ENCODE results near the gene SEC14L1.
A peak's percentile ranks its signal among the peaks of the same experiment; 100 is the strongest.
"Not testable (repeated sequence)": the region's sequence is repeated elsewhere in the genome, so short reads cannot be mapped to it uniquely, and the experiment has no call there.

Gene SEC14L1

GRCh38 chr17:77143306-77143705 is 2.5 kb downstream of the SEC14L1 start:
- no peak for DNase-seq

DNA sequence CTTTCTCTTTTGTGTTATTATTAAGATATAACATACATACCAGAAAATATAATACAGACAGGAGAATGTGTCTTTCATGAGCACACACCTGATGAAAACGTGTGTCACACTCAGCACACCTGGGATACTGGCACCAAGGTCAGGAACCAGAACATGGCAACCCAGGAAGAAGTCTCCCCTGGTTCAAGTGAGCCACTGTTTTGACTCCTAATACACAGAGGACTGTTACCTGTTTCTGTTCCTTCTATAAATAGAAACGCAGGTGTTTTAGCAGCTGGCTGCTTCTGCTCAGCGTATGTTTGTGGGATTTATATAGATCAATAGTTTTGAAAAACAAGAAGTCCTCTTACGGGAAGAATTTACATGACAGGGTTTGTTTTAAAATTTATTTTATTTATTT is 3.5 kb downstream of the SEC14L1 start:
- no peak for DNase-seq

DNA sequence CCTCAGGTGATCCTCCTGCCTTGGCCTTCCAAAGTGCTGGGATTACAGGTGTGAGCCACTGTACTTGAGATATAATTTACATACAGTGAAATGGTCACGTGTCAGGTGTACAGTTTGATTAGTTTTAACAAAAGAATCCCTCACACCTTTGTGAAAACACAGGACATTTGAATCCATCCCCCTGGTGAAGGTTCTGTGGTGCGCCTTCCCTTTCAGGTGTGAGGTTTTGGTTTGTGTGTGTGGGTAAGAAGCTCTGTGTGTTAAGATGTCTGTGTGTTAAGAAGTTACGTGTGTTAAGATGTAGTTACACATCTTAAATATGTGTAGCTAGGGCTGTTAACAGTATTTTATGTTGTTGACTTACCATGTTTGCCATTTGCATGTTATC is 4.4 kb downstream of the SEC14L1 start:
- no peak for DNase-seq

GRCh38 chr17:77145612-77146245 is 5.0 kb downstream of the SEC14L1 start:
- DNase-seq, result no peak

DNA sequence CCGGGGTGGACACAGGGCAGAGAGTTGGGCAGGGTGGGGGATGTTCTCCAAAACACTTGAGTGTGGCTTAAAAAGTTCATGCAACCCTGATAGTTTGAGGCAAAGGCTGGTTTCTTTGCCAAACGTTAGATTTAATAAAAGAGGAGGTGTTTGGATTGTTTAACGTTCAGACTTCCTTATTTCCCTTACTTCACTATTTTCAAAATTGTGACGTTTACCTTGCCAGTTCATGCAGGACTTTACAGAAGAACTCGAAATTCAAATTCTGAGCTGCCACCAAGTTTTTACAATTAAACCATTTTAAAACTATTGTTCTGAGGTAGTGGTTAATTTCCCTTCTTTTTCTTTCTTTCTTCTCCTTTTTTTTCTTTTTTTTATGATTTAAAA is 5.5 kb downstream of the SEC14L1 start:
- no peak for DNase-seq

DNA sequence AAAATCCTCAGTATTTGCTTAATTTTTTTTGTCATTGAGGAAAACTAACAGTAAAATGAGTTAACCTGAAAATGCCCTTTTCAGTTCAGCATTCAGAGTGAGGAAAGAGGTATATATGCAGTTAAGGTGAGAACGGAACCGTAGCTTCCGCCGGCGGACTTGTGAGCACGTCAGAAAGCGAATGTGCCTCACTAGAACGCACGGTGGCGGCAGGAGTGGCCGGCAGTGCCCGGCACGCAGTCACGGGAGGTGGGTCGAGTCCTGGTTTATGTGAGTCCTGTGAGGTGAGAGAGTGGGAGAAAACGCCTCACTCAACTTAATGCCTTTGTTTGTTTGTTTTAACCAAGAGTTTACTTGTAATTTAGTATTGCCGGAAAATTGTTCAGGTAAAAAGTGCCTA is 6.1 kb downstream of the SEC14L1 start:
- no peak for DNase-seq

GRCh38 chr17:77147357-77147801 is 6.6 kb downstream of the SEC14L1 start:
- no peak for DNase-seq

DNA sequence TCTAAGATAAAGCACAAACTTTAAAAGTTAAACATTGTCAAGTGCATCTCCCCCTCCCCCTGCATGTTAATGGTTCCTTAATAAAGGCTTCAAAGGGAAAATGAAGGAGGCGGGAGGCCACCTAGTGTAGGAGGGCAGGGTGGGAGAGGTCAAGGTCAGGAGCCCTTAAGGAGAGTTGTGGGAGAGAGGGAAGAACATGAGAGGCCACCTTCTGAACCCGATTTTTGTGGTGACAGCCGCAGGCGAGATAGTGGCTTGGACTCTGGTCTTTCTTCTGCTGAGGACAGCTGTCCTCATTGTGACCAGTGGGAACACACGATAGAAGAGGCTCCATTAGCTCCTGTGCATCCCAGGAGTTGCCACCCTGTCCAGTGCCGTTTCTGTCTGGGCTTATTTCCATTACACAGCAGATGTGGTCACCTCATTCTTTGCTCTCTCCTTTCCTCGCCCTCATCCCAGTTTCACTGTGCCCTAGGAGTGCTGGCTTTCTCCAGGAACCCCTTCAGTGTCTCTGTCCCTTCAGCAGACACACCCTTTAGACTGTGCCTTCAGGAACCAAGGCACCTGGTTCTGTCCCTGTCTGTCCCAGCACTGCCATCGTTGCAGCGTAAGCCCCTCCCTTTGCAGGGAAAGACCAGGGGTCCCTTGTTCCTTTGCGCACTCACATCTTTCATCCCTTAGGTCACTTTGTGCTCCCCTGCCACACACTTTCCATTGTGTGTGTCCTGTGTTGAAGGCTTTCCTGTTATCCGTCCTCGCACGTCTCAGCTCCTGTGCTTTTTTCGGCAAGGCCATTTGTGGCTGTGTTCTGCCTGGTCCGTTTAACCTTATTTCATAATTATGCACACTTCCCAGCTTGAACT is 7.5 kb downstream of the SEC14L1 start:
- no peak for DNase-seq

- DNase-seq, result no peak
These were observed 8.3 kb downstream of the SEC14L1 start for GRCh38 chr17:77148940-77149510.

- DNase-seq, result no peak
These were observed 9.4 kb downstream of the SEC14L1 start for GRCh38 chr17:77150196-77150595.

DNA sequence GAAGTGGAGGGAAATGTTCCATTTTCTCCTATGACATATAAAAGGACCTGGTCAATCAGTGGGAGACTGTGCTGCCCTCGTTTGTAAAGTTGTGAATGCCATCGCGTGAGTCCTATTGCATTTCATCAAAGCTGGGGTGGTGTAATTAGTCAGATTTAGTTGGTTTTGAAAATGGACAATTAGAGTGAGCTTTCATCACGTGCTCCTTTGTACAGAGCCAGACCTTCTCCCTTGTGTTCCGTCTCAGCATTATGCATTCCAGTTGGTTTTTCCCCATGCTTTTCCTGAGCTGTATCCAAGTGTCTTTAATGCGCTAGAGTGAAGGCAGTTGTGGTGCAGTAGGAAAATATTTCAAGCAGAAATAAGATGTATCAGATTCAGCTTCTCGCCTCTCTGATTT is 10.4 kb downstream of the SEC14L1 start:
- DNase-seq, result no peak

- DNase-seq, result not testable (repeated sequence)
These were observed 11.3 kb downstream of the SEC14L1 start for GRCh38 chr17:77152056-77152455.

- no peak for DNase-seq
These were observed 12.7 kb downstream of the SEC14L1 start for GRCh38 chr17:77153472-77153871.

DNA sequence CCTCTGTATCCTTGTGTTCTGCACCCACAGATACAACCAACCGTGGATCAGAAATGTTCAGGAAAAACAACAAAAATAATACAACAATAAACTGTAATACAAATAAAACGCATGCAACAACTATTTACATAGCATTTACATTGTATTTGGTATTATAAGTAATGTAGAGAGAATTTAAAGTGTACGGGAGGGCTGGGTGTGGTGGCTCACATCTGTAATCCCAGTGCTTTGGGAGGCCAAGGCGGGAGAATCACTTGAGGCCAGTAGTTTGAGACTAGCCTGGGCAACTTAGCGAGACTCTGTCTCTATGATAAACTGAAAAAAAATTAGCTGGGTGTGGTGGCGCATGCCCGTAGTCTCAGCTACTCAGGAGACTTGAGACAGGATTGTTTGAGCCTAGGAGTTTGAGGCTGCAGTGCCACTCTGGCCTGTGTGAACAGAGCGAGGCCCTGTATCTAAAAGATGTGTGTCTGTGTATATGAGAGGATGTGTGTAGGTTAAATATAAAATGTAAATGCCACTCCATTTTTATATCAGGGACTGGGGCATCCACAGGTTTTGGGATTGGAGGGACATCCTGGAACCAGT is 13.3 kb downstream of the SEC14L1 start:
- no peak for DNase-seq

DNA sequence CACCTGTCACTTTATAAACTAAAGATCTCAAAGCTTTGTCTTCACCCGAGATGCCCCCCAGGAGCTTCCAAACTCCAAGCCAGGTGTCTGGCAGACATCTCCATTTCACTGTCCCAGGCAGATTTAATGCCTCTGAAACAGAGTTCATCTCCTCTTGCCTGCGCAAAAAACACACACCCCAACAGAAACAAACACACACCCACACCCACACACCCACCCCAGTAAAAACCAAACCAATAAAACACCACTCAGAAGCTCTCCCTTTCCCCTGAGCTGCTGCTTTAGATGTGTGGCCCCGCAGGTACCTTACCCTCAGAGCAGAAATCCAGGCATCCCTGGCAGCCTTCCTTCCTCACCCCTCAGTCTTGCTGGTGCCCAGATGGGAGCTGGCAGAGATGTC is 14.4 kb downstream of the SEC14L1 start:
- no peak for DNase-seq

GRCh38 chr17:77157766-77158165 is 17.0 kb downstream of the SEC14L1 start:
- not testable (repeated sequence) for DNase-seq

DNA sequence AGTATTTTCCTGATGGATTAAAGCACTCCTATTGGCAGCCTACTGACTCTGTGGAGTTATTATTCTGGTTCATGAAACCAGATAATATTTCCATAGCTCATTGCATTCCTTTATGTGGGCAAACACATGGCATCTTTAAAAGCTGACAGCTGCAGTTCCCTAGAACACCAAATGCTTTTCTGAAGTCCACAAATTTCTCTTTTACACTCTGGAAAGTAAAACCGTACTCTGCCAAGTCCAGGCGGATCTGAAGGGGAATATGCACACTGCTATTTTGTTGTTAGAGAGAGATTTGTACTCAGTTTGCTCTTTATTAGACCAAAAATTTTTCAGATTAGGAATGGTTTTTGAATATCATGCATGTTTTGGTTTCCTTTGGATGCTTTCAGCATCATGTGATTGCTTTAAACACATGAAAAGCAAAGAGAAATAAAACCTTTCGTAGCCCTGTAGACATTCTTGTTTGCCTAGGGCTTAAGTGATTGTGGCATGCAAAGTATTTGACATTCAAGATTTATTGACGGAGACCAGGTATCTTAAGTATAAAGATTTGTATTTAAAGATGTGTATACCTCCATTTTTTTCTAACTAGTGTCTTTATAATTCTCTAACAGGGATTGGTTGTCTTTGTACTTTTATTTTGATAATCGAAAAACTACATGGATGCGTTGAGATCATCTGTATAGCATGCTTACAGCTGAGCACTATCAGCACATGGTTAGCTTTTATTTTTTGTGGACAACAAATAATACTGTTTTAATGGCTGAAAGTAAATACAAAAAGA is 19.5 kb downstream of the SEC14L1 start:
- peak; percentile 55 for DNase-seq

DNA sequence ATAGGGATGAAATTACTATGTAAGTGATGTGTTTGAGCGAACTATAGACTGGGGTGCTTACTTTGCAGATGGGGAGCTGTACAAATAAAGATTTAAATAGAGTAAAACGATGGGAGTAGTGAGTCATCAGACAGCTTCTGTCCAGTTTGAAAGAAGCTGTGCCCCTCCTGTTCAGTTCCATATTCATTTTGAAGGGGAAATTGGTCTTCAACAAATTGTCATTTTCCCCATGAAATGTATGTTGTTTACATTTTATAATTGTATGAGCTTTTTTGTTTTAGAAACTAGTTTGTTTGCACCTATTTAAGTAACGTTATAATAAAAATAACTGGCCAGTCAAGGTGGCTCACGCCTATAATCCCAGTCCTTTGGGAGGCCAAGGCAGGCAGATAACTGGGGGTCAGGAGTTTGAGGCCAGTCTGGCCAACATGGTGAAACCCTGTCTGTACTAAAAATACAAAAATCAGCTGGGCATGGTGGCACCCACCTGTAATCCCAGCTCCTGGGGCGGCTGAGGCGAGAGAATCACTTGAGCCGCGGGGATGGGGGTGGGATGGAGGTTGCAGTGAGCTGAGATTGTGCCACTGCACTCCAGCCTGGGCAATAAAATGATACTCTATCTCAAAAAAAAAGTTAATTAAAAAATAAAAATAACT is 20.2 kb downstream of the SEC14L1 start:
- DNase-seq, result no peak

DNA sequence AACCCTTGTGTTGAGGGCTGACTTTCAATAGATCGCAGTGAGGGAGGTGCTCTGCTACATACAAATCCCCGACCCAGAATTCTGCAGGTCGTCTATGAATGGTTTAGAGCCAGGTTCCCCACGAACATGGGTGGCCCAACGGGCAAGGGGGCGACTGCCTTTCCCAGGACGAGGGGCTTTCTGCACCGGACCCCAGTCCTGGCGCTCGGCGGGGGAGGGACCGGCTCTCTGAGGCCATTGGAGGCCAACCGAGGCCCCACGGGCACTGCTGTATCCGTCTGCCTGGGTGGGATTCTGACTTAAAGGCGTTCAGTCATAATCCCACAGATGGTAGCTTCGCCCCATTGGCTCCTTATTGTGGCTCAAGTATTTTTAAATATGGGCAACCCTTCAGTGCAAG is 21.2 kb downstream of the SEC14L1 start:
- no peak for DNase-seq

DNA sequence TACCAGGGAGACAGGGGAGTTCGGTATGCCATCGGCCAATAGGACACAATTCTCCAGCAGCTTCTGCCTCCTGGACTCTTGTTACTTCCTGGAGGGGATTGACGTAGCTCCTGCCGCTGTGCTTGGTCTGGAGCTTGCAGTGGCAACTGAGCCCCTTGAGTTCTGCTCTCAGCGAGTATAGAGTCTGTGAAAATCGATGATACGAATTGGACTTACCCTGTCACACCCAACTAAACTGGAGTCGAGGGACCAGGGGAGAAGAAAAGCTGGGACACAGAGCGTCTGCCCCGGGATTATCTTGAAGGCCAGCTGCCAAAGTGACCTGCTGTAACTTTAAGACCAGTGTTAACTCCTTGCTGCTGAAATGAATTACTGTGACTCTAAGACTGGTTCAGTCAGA is 22.2 kb downstream of the SEC14L1 start:
- no peak for DNase-seq

DNA sequence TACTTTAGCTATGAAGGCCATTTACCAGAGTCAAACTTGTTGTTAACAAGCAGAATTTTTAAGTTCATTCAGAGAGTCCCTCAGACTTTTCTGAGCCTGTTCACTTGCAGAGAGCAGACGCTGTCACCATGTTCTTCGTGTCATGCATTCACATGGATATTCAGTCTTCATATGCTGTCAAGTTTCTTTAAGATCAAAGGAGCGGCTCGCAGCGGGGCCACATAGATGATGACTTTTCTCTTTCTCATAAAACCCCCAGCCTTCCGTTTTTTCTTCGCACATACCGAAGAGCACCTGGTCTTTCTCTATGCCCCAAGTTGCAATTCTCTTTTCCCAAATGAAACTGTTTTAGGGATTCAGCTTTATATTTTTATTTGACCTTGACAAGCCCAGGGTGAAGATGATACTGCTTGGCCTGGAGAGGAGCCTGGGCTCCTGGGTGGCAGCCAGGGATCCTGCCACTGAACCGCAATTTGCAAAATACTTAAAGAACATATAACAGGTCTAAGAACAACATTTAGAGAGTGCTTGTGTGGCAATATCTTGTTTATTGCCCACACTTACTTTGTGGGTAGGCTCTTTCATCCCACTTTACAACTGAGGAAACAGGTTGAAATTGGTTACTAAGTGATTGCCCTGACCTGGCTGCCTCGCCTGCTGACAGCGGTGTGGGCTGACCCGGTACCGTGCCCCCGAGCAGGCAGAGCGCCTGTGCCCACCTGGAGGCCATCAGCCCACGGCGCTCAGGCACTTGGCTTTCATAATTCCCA is 22.9 kb downstream of the SEC14L1 start:
- DNase-seq, result no peak
